Measurements from ENCODE around the gene IQCH. TPM values are rescaled to one million over a fixed set of nuclear protein-coding genes. Genes with fewer than 3 reads are reported as not detected.

Gene IQCH
- total RNA-seq, 1 donor from 2014 or later, result 2.8 TPM

DNA sequence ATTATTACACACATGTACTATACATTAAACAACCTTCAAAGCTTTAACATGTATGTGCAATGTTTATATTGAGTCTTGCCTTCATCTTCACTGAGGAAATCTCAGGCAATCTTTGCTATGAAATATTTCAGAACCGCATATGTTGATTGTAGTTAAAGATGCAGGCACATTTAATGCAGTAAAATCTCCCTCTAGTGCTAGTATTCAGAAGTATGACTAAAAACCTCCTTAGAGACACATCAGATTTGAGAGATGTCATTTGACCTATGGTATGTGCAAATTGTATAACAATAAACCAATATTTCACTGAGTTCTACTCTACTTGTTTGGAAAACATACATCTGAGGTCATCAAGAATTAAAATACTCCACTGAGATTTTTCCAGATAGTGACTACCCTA, 142.6 kb downstream of the IQCH start:
- no peaks in the 10 kb centered on the region for H3K36me3 Mint-ChIP-seq (ENCODE audit: low read depth)
- no peaks in the 10 kb centered on the region for H3K9me3 Mint-ChIP-seq
- TF ChIP-seq, protein P1, sequence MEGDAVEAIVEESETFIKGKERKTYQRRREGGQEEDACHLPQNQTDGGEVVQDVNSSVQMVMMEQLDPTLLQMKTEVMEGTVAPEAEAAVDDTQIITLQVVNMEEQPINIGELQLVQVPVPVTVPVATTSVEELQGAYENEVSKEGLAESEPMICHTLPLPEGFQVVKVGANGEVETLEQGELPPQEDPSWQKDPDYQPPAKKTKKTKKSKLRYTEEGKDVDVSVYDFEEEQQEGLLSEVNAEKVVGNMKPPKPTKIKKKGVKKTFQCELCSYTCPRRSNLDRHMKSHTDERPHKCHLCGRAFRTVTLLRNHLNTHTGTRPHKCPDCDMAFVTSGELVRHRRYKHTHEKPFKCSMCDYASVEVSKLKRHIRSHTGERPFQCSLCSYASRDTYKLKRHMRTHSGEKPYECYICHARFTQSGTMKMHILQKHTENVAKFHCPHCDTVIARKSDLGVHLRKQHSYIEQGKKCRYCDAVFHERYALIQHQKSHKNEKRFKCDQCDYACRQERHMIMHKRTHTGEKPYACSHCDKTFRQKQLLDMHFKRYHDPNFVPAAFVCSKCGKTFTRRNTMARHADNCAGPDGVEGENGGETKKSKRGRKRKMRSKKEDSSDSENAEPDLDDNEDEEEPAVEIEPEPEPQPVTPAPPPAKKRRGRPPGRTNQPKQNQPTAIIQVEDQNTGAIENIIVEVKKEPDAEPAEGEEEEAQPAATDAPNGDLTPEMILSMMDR (conservative IDR thresholded peaks at IDR 0.05), result no peak
- H3K4me1 Mint-ChIP-seq, result peaks cover 12% of the 10 kb centered on the region
- no peak for DNase-seq (ENCODE audit: low read depth, low spot score)
- H3K27me3 Mint-ChIP-seq (ENCODE audit: low read depth), result no peaks in the 10 kb centered on the region
- no peak overlapping the region for H3K27ac Mint-ChIP-seq (ENCODE audit: unreplicated experiment)
- no peak overlapping the region for H3K4me3 Mint-ChIP-seq

DNA sequence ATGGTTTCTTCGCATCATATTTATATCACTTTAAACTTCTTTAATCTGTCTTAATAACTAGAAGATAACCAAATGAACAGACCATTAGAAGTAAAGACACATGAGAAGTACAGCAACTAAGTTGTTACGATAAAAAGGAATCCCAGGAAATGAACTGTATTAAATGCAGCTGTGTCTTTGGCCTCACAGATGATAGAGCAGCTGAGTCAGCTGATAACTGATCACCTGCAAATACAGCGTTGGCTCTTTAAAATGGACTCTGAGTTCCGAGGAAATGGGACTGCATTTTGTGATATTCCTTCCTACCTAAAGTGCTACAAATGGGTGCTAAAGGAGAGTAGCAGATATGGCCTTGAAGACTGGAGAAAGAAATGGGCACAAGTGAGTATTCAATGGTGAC, 145.3 kb downstream of the IQCH start:
- TF ChIP-seq, protein P1 (conservative IDR thresholded peaks at IDR 0.05), result no peak
- no peaks in the 10 kb centered on the region for H3K36me3 Mint-ChIP-seq (ENCODE audit: low read depth)
- peaks cover 22% of the 10 kb centered on the region for H3K4me1 Mint-ChIP-seq
- no peaks in the 10 kb centered on the region for H3K27me3 Mint-ChIP-seq (ENCODE audit: low read depth)
- DNase-seq (ENCODE audit: low read depth, low spot score), result no peak
- no peak overlapping the region for H3K27ac Mint-ChIP-seq (ENCODE audit: unreplicated experiment)
- H3K9me3 Mint-ChIP-seq, result no peaks in the 10 kb centered on the region
- H3K4me3 Mint-ChIP-seq, result no peak overlapping the region

DNA sequence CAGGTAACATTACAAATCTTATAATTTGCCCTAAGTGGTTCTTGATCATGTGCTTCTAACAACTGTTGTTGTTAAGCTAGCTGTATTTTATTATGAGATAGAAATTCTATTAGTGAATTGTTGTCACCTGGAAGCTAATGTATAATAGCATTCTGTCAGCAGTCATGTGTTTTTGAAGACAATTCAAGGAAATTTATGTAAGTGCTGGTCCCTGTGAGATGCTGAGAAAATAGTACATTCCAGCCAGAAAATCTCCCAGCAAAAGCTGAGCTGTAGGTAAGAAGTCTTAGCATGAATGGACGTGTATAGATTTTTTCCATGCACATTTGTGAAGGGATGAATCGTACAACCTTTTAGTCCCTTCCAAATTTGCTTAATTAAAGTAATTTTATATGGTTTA, 146.3 kb downstream of the IQCH start:
- peaks cover 22% of the 10 kb centered on the region for H3K4me1 Mint-ChIP-seq
- no peak for DNase-seq (ENCODE audit: low read depth, low spot score)
- TF ChIP-seq, protein P1 (conservative IDR thresholded peaks at IDR 0.05), result no peak
- no peak overlapping the region for H3K27ac Mint-ChIP-seq (ENCODE audit: unreplicated experiment)
- no peaks in the 10 kb centered on the region for H3K36me3 Mint-ChIP-seq (ENCODE audit: low read depth)
- H3K9me3 Mint-ChIP-seq, result no peaks in the 10 kb centered on the region
- H3K4me3 Mint-ChIP-seq, result no peak overlapping the region
- no peaks in the 10 kb centered on the region for H3K27me3 Mint-ChIP-seq (ENCODE audit: low read depth)

DNA sequence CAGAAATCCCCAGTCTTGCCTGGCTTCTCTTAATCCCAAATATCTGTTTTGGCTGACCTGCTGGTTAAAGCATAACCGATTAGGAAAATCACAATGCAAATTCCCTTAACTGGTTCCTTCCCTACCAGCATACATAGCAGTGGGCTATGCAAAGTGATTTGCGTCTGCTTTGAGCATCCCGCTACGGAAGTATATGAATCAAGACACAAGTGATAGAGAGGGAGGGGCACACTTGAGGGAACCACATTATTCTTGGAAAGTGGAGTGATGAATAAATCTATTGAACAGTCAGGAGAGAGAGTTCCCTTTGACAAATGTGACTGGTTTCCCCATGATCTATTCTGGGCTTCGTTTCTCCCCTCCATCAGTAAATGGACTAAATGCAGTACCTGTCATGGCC, 146.8 kb downstream of the IQCH start:
- TF ChIP-seq, protein P1 (conservative IDR thresholded peaks at IDR 0.05), result no peak
- H3K9me3 Mint-ChIP-seq, result no peaks in the 10 kb centered on the region
- H3K4me3 Mint-ChIP-seq, result no peak overlapping the region
- no peak for DNase-seq (ENCODE audit: low read depth, low spot score)
- H3K27me3 Mint-ChIP-seq (ENCODE audit: low read depth), result no peaks in the 10 kb centered on the region
- no peak overlapping the region for H3K27ac Mint-ChIP-seq (ENCODE audit: unreplicated experiment)
- peaks cover 19% of the 10 kb centered on the region for H3K4me1 Mint-ChIP-seq
- H3K36me3 Mint-ChIP-seq (ENCODE audit: low read depth), result no peaks in the 10 kb centered on the region

DNA sequence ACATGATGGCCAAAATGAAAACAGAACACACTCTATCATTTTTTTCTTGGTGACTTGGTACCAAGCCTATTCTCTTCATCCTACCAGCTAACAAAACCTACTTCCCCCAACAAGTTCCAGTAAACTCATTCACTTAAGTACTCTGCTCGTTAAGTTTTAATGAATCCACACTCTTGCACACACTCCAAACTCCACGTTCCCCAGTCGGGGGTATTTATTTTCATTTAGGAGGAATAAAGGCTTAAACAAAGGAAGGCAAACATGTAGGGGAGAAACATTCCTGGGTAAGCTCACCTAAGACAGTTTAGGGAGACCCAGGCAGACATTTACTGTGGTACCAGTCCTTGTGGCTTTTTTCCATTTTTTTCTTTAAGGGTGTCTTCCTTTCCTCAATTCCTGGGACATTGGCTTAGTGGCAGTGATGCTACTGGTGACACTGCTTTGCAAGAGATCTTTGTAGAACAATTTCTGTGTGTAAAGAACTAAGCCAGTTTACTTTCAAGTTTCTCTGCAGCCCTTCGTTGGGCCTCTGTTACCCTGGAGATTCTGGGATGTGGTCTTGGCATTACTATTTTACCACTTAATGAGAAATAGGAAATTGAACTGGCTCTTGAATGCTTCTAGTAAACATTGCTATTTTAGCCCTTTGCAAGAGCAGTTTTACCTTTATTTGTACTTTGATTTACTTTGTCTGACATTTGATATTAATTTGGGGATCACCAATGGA, 149.0 kb downstream of the IQCH start:
- Mint-ChIP-seq H3K9me3 (no peaks in the 10 kb centered on the region), H3K4me1 (peaks cover 22% of the 10 kb centered on the region), H3K27me3 (ENCODE audit: low read depth) (no peaks in the 10 kb centered on the region), H3K36me3 (ENCODE audit: low read depth) (no peaks in the 10 kb centered on the region), H3K4me3 (no peak overlapping the region), H3K27ac (ENCODE audit: unreplicated experiment) (no peak overlapping the region)
- TF ChIP-seq, protein P1 (conservative IDR thresholded peaks at IDR 0.05), result no peak
- no peak for DNase-seq (ENCODE audit: low read depth, low spot score)

Data from neural crest cell (in vitro differentiated cells).